MM.1S (cell line): ENCODE data around the gene ZFHX3.
"Not testable (repeated sequence)": the region's sequence is repeated elsewhere in the genome, so short reads cannot be mapped to it uniquely, and the experiment has no call there.

Experiments used
- DNase-seq: peaks from one replicate; pipeline ENCODE4 v3.0.0-alpha.2; 2015
- H2AFZ ChIP-seq: fragments of 300-600 bp; sonication (generic); 2 replicates; pipeline ENCODE4 v1.6.0; 2016; ENCODE audit warnings: antibody characterized with exemption, low read length
- H3F3A ChIP-seq: fragments of 300-600 bp; sonication (generic); 2 replicates; pipeline ENCODE4 v1.6.1; 2016; ENCODE audit warnings: mild to moderate bottlenecking, antibody characterized with exemption, low read length, moderate library complexity, mixed read lengths; ENCODE audit not compliant: insufficient read depth
- H3K27ac ChIP-seq: fragments of 300-600 bp; sonication (generic); 2 replicates; pipeline ENCODE4 v1.5.1; 2016; ENCODE audit warnings: mild to moderate bottlenecking, low read length
- H3K27me3 ChIP-seq: fragments of 300-600 bp; sonication (generic); replicated peaks from 2 replicates; pipeline ENCODE4 v1.6.0; 2016; ENCODE audit warnings: low read length; ENCODE audit not compliant: insufficient read depth
- H3K36me3 ChIP-seq: fragments of 300-600 bp; sonication (generic); replicated peaks from 2 replicates; pipeline ENCODE4 v1.6.1; 2016; ENCODE audit warnings: mild to moderate bottlenecking, low read length, mixed read lengths; ENCODE audit not compliant: insufficient read depth
- H3K4me1 ChIP-seq: fragments of 300-600 bp; sonication (generic); 2 replicates; pipeline ENCODE4 v1.6.1; 2016; ENCODE audit warnings: low read length, mixed read lengths
- H3K4me2 ChIP-seq: fragments of 300-600 bp; sonication (generic); 2 replicates; pipeline ENCODE4 v1.6.0; 2016; ENCODE audit warnings: low read depth, low read length
- H3K4me3 ChIP-seq: fragments of 300-600 bp; sonication (generic); 2 replicates; pipeline ENCODE4 v1.5.1; 2016; ENCODE audit warnings: low read length, mixed read lengths
- H3K79me2 ChIP-seq: fragments of 300-600 bp; sonication (generic); 2 replicates; pipeline ENCODE4 v1.6.1; 2016; ENCODE audit warnings: mixed run types, low read length, mixed read lengths
- H3K9ac ChIP-seq: fragments of 300-600 bp; sonication (generic); 2 replicates; pipeline ENCODE4 v1.6.1; 2016; ENCODE audit warnings: low read length, mixed read lengths
- H3K9me2 ChIP-seq: fragments of 300-600 bp; sonication (generic); replicated peaks from 2 replicates; pipeline ENCODE4 v1.6.1; 2016; ENCODE audit warnings: mild to moderate bottlenecking, low read length, mixed read lengths; ENCODE audit not compliant: insufficient read depth
- H3K9me3 ChIP-seq: fragments of 300-600 bp; sonication (generic); replicated peaks from 2 replicates; pipeline ENCODE4 v1.6.1; 2016; ENCODE audit warnings: mild to moderate bottlenecking, low read length, mixed read lengths; ENCODE audit not compliant: insufficient read depth
- H4K20me1 ChIP-seq: fragments of 300-600 bp; sonication (generic); 2 replicates; pipeline ENCODE4 v1.6.1; 2016; ENCODE audit warnings: mild to moderate bottlenecking, low read length, moderate library complexity, mixed read lengths; ENCODE audit not compliant: insufficient read depth
- EZH2 ChIP-seq: fragments of 300-600 bp; sonication (generic); optimal IDR thresholded peaks from 2 replicates; pipeline ENCODE3; 2017; ENCODE audit warnings: low read depth, mild to moderate bottlenecking, antibody characterized with exemption, low read length, mixed read lengths
- EZH2phosphoT487 ChIP-seq: fragments of 300-600 bp; sonication (generic); IDR thresholded peaks from 2 replicates; pipeline ENCODE4 v1.6.1; 2018; ENCODE audit warnings: antibody characterized with exemption, low read length
- TF ChIP-seq, protein P1 (sequence below): fragments of 300-600 bp; sonication (generic); IDR thresholded peaks from 2 replicates; pipeline ENCODE4 v1.5.1; 2016; ENCODE audit warnings: antibody characterized with exemption, low read length, mixed read lengths

ZFHX3 gene

DNA sequence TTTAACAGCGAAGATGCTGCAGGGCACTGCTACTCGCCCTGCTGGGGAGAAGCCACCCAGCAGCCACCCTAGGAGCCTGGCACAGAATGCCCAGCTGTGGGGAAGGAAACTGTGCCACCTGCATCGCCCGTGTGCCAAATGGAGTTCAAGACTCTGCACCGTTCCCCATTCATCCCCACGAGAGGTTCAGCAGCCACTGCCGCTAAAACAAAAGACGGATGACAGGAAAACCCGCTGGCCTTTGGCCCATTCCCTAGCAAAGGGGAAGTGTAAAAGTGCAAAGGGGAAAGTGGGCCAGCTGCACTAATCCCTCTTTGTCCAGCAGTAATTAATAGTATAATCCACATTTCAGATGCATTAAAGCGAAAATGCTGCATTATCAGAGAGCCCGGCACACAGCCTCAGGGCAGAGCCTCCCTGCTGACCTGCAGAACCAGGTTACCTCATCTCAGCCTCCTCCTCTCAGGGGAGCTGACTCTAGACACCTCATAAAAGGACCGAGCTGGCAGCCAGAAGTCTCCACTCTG is 37.7 kb downstream of the ZFHX3 start:
- Histone ChIP-seq H3K4me1 (no peaks in the 10 kb centered on the region), H3F3A (no peaks in the 10 kb centered on the region), H3K27me3 (no peaks in the 10 kb centered on the region), H3K27ac (no peak overlapping the region), H3K4me2 (no peak overlapping the region), H3K9ac (no peak overlapping the region), H4K20me1 (no peaks in the 10 kb centered on the region), H3K9me2 (no peaks in the 10 kb centered on the region), H3K79me2 (no peaks in the 10 kb centered on the region), H3K9me3 (no peaks in the 10 kb centered on the region), H2AFZ (no peak overlapping the region), H3K4me3 (no peak overlapping the region), H3K36me3 (no peaks in the 10 kb centered on the region)
- no peak for TF ChIP-seq EZH2phosphoT487
- TF ChIP-seq, protein P1, sequence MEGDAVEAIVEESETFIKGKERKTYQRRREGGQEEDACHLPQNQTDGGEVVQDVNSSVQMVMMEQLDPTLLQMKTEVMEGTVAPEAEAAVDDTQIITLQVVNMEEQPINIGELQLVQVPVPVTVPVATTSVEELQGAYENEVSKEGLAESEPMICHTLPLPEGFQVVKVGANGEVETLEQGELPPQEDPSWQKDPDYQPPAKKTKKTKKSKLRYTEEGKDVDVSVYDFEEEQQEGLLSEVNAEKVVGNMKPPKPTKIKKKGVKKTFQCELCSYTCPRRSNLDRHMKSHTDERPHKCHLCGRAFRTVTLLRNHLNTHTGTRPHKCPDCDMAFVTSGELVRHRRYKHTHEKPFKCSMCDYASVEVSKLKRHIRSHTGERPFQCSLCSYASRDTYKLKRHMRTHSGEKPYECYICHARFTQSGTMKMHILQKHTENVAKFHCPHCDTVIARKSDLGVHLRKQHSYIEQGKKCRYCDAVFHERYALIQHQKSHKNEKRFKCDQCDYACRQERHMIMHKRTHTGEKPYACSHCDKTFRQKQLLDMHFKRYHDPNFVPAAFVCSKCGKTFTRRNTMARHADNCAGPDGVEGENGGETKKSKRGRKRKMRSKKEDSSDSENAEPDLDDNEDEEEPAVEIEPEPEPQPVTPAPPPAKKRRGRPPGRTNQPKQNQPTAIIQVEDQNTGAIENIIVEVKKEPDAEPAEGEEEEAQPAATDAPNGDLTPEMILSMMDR = no peak
- TF ChIP-seq EZH2 = no peak
- no peak for DNase-seq

DNA sequence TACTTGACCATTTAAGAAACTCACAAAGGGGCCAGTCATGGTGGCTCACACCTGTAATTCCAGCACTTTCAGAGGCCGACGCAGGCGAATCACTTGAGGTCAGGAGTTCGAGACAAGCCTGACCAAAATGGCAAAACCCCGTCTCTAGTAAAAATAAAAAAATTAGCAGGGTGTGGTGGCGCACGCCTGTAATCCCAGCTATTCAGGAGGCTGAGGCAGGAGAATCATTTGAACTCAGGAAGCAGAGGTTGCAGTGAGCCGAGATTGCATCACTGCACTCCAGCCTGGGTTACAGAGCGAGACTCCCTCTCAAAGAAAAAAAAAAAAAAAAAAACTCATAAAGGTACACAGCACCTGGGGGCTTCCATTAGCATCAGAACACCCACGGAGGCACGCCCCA is 38.2 kb downstream of the ZFHX3 start:
- not testable (repeated sequence) for DNase-seq, H4K20me1 ChIP-seq

DNA sequence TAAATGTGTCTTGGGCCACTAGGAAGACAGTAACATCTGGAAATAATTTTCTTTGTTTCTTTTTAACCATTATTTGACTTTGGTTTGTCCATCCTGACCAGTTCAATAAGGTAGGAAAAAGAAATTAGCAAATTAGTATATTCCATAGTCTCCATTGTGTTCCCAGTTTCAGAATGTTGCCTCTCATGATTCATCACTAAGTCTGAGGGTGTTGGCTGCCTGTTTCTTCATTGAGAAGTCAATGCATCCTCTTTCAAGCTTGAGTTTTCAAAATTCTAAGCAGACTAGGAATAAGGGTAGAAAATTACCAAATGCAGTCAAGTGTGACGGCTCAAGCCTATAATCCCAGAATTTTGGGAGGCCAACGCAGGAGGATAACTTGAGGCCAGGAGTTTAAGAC is 41.9 kb downstream of the ZFHX3 start:
- Histone ChIP-seq H3K9me2 (no peaks in the 10 kb centered on the region), H2AFZ (no peak overlapping the region), H3K27me3 (no peaks in the 10 kb centered on the region), H3K27ac (no peak overlapping the region), H3F3A (no peaks in the 10 kb centered on the region), H4K20me1 (no peaks in the 10 kb centered on the region), H3K79me2 (no peaks in the 10 kb centered on the region), H3K36me3 (no peaks in the 10 kb centered on the region), H3K4me2 (no peak overlapping the region), H3K4me1 (no peaks in the 10 kb centered on the region), H3K9me3 (no peaks in the 10 kb centered on the region), H3K9ac (no peak overlapping the region), H3K4me3 (no peak overlapping the region)
- TF ChIP-seq, protein P1 = no peak
- TF ChIP-seq EZH2phosphoT487 = no peak
- TF ChIP-seq EZH2 = no peak
- no peak for DNase-seq

More for the DNA sequence above, 38.2 kb downstream of the ZFHX3 start:
- H3K9me3 ChIP-seq, H3K4me3 ChIP-seq, H3K27me3 ChIP-seq, H3K36me3 ChIP-seq, H3K27ac ChIP-seq, H3K9ac ChIP-seq, H3K4me2 ChIP-seq, H3K4me1 ChIP-seq, H3K79me2 ChIP-seq, H3F3A ChIP-seq, H2AFZ ChIP-seq, H3K9me2 ChIP-seq: not testable (repeated sequence)

DNA sequence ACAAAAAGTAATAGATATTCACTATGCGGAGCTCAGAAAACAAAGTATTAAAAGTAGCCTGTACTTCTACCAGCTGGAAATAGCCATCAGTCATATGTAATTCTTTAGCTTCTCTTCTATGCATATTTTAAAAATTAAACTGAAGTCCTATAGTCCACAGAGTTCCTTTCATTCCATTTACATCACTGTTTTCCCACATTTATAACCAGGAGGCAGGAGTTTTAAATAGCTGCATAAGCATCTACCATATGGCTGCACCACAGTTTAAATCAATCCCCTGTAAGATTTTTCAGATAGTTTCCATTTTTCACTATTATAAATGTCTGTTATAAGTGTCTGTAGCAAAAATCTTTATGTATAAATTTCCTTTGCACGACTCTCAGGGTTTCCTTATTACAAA is 45.1 kb downstream of the ZFHX3 start:
- Histone ChIP-seq H4K20me1 (no peaks in the 10 kb centered on the region), H3K4me2 (no peak overlapping the region), H3K4me1 (no peaks in the 10 kb centered on the region), H3K79me2 (no peaks in the 10 kb centered on the region), H3K9ac (no peak overlapping the region), H3K36me3 (no peaks in the 10 kb centered on the region), H3K9me2 (no peaks in the 10 kb centered on the region), H3K4me3 (no peak overlapping the region), H3K27ac (no peak overlapping the region), H3K9me3 (no peaks in the 10 kb centered on the region), H3K27me3 (no peaks in the 10 kb centered on the region), H3F3A (no peaks in the 10 kb centered on the region), H2AFZ (no peak overlapping the region)
- no peak for DNase-seq
- TF ChIP-seq EZH2 (no peak), EZH2phosphoT487 (no peak)
- TF ChIP-seq, protein P1 = no peak
